Smooth muscle cell of the coronary artery (primary cell): ENCODE measurements around the gene RAMP1. TPM values are rescaled to one million over a fixed set of nuclear protein-coding genes. Genes with fewer than 3 reads are reported as not detected.

ENCODE experiments used
- total RNA-seq: library from RNA; depleted of rRNA; stranded (reverse); fragments of >200 nt; gene quantifications from 2 replicates; pipeline ENCODE4 v1.2.3, GENCODE V29; 2014; ENCODE audit warnings: low replicate concordance

RAMP1 gene
- total RNA-seq = 0.83 and 1.6 TPM in 2 replicates

DNA sequence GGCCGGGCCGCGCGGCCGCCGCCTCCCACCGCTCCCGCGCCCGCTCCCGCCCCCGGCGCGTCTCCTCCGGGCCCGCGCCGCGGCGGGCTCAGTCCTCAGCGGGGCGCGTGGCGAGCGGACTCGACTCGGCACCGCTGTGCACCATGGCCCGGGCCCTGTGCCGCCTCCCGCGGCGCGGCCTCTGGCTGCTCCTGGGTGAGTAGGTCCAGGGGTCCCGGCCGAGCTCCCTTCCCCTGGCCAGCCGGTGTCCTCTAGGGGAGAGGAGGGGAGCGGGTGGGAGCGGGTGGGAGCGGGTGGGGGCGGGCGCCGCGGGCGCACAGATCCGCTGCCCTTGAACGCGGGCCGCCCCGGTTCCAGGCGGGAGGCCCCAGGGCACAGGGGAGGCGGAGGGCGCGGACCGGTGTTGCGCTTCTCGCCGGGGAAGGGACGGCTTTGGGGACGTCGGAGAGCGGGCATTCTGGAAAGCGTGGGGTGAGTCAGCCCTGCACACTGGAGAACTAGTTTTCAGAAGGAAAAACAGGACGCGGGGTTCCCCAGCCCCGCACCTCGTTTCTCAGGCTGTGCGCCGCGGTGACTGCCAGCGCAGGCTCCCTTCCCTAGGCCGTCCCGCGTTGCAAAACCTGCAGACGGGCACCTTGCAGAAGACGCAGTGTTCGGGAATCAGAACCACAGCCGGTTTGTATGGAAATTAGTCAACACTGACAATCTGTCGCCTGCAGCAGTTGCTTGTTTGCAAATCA lies at the start of gene RAMP1:
Gene RAMP1 (plus strand): TSS at position 91 of the 740 bp plus-strand sequence. CDS start 53 bp downstream, at position 144.

Other genes starting within 250 kb of the RAMP1 start
- gene LRRFIP1, start 232.0 kb upstream of the RAMP1 start, total RNA-seq = 41.5 and 68.3 TPM in 2 replicates
- 0.12 and 0.30 TPM in 2 replicates for gene RBM44, start 60.8 kb upstream of the RAMP1 start, total RNA-seq
- gene UBE2F, start 107.4 kb downstream of the RAMP1 start, total RNA-seq = 35.6 and 37.9 TPM in 2 replicates
- 11.7 and 16.8 TPM in 2 replicates for gene SCLY, start 201.4 kb downstream of the RAMP1 start, total RNA-seq
- gene ESPNL, start 240.7 kb downstream of the RAMP1 start, total RNA-seq = 0.08 and 0.35 TPM in 2 replicates